Activated CD4-positive, alpha-beta T cell treated with anti-CD3 and anti-CD28 coated beads, Interleukin-2, amount 10 ng/mL, durations not matched to agents 24 days and 14 days (primary cell): Measurements from ENCODE around the gene GFAP. TPM values are rescaled to one million over a fixed set of nuclear protein-coding genes. Genes with fewer than 3 reads are reported as not detected.

Source experiments
- DNase-seq: peaks from one replicate; pipeline ENCODE4 v3.0.0; 2022
- H3K27ac Mint-ChIP-seq: one replicate; pipeline ENCODE4 v1.8.0; 2022; ENCODE audit warnings: mild to moderate bottlenecking, mixed read lengths
- H3K27me3 Mint-ChIP-seq: one replicate; pipeline ENCODE4 v1.8.0; 2022; ENCODE audit warnings: mixed read lengths
- H3K36me3 Mint-ChIP-seq: one replicate; pipeline ENCODE4 v1.8.0; 2022; ENCODE audit warnings: low read depth, mild to moderate bottlenecking, mixed read lengths
- H3K4me1 Mint-ChIP-seq: one replicate; pipeline ENCODE4 v1.8.0; 2021; ENCODE audit warnings: mixed read lengths
- H3K4me3 Mint-ChIP-seq: one replicate; pipeline ENCODE4 v1.8.0; 2022; ENCODE audit warnings: mild to moderate bottlenecking, moderate library complexity, mixed read lengths
- H3K9me3 Mint-ChIP-seq: one replicate; pipeline ENCODE4 v1.8.0; 2021; ENCODE audit warnings: mixed read lengths
- intact Hi-C: fragments of 100-400 bp; cut with micrococcal nuclease; formaldehyde crosslinking; loops from one replicate; pipeline ENCODE4 v1.15.1; 2023
- total RNA-seq: library from RNA; stranded (reverse); gene quantifications from 2 replicates; pipeline ENCODE4 v1.2.3, GENCODE V29; 2022

Gene GFAP
- total RNA-seq, 1 donor from 2014 or later, result not detected

DNA sequence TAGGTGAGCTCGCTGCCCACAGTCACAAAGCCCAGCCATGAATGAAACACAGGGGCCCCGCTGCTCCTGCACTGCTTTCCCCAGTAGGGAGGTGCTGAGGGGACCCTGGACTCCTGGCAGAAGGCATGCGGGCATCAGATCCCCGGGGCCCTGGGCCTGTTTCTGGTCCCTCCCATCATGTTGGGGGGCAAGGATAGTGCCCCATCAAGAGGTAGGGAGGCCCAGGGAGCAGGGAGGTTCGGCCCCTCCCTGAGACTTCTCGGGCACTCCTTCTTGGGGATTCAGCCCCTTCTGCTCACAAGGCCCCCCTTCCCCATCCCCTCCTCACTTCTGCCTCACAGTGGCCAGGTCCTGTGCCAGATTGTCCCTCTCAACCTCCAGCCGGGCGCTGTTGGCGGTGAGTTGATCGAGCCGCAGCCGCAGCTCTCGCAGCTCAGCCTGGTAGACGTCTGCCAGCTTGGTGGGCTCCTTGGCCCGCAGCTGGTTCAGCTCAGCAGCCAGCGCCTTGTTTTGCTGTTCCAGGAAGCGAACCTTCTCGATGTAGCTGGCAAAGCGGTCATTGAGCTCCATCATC lies 515 bp downstream of the GFAP start:
- intact Hi-C loops, result no loop called here

DNA sequence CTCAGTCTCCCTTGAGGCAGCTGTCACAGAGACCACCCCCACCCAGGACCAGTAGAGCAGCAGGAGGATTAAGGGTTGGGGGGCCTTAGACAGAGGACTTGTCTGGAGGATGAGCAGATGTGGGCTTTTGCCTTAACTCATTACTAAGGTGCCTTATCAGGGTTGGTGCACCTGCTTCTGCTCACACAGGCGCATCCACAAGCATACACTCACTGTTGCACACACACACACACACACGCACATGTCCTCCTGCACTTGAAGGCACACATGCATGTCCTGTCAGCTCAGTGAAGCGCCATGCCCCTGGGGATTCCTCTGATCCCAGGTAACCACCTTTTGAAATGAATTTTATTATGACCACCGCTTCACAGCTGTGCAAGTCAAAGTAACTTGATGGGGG lies 1.2 kb downstream of the GFAP start:
- Mint-ChIP-seq H3K36me3 (no peaks in the 10 kb centered on the region), H3K27me3 (peaks cover 33% of the 10 kb centered on the region), H3K4me3 (no peak overlapping the region), H3K27ac (no peak overlapping the region), H3K9me3 (no peaks in the 10 kb centered on the region), H3K4me1 (peaks cover 9% of the 10 kb centered on the region)
- no peak for DNase-seq
- intact Hi-C loops, result no loop called here

More for the DNA sequence above, 515 bp downstream of the GFAP start:
- no peak overlapping the region for H3K4me3 Mint-ChIP-seq
- no peak for DNase-seq
- peaks cover 9% of the 10 kb centered on the region for H3K4me1 Mint-ChIP-seq
- no peaks in the 10 kb centered on the region for H3K36me3 Mint-ChIP-seq
- no peak overlapping the region for H3K27ac Mint-ChIP-seq
- H3K27me3 Mint-ChIP-seq, result peaks cover 36% of the 10 kb centered on the region
- H3K9me3 Mint-ChIP-seq, result no peaks in the 10 kb centered on the region

DNA sequence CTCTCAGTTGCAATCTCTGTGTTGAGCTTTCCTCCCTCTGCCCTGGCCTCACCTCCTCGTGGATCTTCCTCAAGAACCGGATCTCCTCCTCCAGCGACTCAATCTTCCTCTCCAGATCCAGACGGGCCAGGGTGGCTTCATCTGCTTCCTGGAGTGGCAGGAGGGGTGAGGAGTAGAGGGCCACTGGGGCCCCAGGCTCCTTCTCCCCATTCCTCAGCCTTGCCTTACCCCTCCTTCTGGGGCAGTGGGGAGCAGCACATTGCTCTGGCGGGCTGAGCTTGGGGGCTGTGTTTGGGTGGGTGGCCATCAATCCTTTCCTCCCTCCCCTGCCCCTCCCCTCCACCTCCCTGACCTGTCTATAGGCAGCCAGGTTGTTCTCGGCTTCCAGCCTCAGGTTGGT lies 1.6 kb downstream of the GFAP start:
- DNase-seq, result no peak
- Mint-ChIP-seq H3K27me3 (peaks cover 33% of the 10 kb centered on the region), H3K27ac (no peak overlapping the region), H3K9me3 (no peaks in the 10 kb centered on the region), H3K4me1 (peaks cover 9% of the 10 kb centered on the region), H3K4me3 (no peak overlapping the region), H3K36me3 (no peaks in the 10 kb centered on the region)
- intact Hi-C loops, result no loop called here

DNA sequence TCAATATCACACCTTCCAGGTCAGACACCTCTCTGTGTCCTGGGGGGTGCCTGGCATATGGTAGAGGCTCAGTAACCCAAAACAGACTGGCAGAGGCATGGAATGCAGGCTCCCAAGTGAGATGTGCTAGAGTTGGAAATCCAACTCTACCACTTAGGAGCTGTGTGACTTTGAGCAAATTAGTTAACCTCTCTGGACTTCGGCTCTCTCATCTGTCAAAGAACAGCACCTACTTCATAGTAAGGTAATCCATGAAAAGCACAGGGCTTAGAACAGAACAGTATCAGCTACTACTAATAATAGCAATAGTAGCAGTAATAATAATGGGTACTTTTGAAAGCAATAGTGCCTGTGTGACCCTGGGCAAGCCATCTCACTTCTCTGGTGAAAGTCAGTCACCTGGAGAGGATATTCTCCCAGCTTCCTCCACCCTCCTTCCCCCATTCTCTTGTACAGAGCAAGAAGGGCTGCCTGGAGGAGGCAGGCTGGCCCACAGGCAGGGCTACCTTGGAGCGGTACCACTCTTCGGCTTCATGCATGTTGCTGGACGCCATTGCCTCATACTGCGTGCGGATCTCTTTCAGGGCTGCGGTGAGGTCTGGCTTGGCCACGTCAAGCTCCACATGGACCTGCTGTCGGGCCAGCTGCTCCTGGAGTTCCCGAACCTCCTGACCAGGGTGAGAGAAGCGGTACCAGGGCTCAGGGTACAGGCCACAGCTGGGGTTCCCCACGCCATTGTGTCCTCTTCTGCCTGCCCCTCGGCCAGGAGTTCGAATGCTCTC lies 2.3 kb downstream of the GFAP start:
- H3K36me3 Mint-ChIP-seq, result no peaks in the 10 kb centered on the region

DNA sequence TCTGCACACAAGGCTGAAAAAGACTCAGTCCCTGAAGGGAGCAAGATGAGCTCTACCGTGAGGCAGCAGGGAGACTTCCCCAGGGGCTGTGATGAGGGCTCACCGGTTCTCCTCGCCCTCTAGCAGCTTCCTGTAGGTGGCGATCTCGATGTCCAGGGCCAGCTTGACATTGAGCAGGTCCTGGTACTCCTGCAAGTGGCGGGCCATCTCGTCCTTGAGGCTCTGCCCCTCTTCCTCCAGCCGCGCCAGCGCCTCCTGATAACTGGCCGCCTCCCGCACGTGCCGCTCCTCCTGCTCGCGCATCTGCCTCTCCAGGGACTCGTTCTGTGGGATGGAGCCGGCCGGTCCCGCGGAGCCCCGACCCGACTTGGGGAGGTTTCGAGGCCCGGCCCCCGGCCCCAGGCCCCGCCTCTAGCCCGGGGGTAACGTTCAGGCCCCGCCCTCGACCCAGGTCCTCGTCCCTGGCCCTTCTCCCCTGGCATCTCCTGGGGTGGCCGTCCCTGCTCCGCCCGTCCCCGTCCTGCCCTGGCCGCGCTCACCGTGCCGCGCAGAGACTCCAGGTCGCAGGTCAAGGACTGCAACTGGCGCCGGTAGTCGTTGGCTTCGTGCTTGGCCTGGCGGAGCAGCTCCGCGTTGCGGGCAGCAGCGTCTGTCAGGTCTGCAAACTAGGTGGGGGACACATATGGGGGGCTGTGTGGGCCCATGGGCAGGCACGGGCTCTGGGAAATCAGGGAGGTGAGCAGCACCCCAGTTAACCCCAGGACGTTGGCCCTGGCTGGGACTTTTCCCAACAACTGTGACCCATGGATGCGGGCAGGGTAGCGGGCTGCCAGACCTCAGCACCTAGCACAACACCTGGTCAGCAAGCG lies 3.9 kb downstream of the GFAP start:
- peak; percentile 86 for DNase-seq
- intact Hi-C loops, result no loop called here
- peak overlapping the region; percentile 72 for H3K4me3 Mint-ChIP-seq

More for the DNA sequence above, 2.3 kb downstream of the GFAP start:
- peaks cover 28% of the 10 kb centered on the region for H3K27me3 Mint-ChIP-seq
- H3K27ac Mint-ChIP-seq, result no peak overlapping the region
- peak overlapping the region; percentile 45 for H3K4me3 Mint-ChIP-seq
- peaks cover 9% of the 10 kb centered on the region for H3K4me1 Mint-ChIP-seq
- no peak for DNase-seq
- intact Hi-C loops, result no loop called here
- H3K9me3 Mint-ChIP-seq, result no peaks in the 10 kb centered on the region

DNA sequence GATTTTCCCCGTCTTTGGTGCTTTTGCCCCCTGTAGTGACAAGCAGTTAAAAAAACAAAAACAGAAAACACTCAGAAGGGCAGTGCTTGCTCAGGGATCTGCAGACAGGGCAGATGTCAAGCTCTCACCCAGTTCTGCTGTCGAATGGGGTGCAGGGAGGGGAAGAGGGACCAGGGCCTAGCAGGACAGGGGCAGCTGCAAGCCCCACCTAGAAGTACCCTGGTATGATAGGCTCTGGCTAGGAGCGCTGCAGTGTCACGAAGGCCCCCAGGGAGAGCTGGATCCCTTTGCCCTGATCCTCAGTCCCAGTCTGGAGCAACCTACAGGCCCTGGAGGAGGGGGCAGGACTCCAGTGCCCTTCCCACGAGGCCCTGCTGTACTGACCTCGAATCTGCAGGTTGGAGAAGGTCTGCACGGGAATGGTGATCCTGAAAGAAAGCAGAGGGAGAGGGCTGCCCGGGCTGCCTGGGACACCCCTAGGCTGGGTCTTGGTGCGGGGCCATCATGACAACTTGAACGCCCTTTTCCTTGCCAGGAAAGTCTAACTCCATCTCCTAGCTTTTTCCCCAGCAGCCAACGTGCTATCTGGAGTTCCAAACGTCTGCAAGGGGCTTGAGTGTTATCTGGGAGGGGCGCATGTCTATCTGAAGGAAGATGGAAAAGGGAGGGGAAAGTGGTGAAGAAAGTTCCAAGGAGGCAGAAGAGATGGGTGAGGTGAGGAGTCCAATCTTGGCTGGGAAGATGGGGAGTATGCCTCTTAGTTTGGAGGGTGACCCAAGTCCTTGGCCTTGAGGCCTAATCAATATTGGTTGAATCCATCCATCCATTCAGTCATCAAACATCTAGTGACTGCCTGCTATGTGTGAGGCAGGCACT lies 4.8 kb downstream of the GFAP start:
- no peak overlapping the region for H3K27ac Mint-ChIP-seq
- intact Hi-C loops, result no loop called here

More for the DNA sequence above, 3.9 kb downstream of the GFAP start:
- H3K27me3 Mint-ChIP-seq, result peaks cover 28% of the 10 kb centered on the region
- H3K4me1 Mint-ChIP-seq, result peaks cover 9% of the 10 kb centered on the region
- H3K27ac Mint-ChIP-seq, result no peak overlapping the region
- H3K9me3 Mint-ChIP-seq, result no peaks in the 10 kb centered on the region
- no peaks in the 10 kb centered on the region for H3K36me3 Mint-ChIP-seq

DNA sequence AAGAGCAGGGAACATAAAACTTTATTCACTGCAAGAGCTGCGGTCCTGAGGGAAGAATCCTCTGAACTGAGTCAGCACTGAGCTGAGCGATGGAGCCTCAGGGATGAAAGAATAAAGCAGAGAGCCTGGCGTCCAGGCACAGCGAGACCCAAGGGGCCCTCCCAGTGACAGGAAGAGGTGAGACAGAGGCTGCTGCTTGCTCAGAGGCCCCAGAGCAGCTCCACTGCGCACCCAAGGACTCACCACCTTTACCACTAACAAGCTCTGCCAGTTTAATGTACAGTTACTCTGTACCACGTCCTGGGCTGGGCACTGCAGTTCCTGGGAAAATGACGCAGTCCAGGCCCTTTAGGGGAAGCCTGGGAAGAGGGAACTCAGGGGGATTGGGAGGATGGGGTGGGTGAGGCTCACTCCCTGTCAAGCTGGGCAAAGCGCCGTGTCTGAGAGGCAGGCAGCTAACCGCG lies 5.6 kb downstream of the GFAP start:
- no peak overlapping the region for H3K27ac Mint-ChIP-seq
- intact Hi-C loops, result no loop called here

More for the DNA sequence above, 4.8 kb downstream of the GFAP start:
- Mint-ChIP-seq H3K36me3 (no peaks in the 10 kb centered on the region), H3K27me3 (peaks cover 28% of the 10 kb centered on the region), H3K9me3 (no peaks in the 10 kb centered on the region), H3K4me3 (peak overlapping the region; percentile 72), H3K4me1 (peaks cover 9% of the 10 kb centered on the region)
- DNase-seq, result no peak

DNA sequence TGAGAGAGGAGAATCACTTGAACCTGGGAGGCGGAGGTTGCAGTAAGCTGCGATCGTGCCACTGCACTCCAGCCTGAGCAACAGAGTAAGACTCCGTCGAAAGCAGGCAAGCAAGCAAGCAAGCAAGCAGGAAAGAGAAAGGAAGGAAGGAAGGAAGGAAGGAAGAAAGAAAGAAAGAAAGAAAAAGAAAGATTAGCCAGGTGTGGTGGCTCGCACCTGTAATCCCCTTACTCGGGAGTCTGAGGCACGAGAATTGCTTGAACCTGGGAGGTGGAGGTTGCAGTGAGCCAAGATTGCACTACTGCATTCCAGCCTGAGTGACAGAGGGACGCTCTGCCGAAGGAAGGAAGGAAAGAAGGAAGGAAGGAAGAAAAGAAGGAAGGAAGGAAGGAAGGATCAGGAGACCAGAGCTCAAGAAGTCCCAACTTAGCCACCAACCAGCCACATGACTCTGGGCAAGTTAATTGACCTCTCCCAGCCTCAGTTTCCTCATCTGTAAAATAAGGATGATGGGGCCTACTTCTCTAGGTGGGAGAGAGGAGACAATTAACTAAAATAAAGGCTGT lies 6.5 kb downstream of the GFAP start:
- intact Hi-C loops, result no loop called here
- Mint-ChIP-seq H3K9me3 (no peaks in the 10 kb centered on the region), H3K36me3 (no peaks in the 10 kb centered on the region), H3K27ac (no peak overlapping the region), H3K27me3 (peaks cover 24% of the 10 kb centered on the region), H3K4me1 (peaks cover 9% of the 10 kb centered on the region), H3K4me3 (no peak overlapping the region)
- DNase-seq, result no peak

More for the DNA sequence above, 5.6 kb downstream of the GFAP start:
- Mint-ChIP-seq H3K36me3 (no peaks in the 10 kb centered on the region), H3K4me1 (peaks cover 9% of the 10 kb centered on the region), H3K27me3 (peaks cover 28% of the 10 kb centered on the region), H3K4me3 (no peak overlapping the region), H3K9me3 (no peaks in the 10 kb centered on the region)
- DNase-seq, result no peak

DNA sequence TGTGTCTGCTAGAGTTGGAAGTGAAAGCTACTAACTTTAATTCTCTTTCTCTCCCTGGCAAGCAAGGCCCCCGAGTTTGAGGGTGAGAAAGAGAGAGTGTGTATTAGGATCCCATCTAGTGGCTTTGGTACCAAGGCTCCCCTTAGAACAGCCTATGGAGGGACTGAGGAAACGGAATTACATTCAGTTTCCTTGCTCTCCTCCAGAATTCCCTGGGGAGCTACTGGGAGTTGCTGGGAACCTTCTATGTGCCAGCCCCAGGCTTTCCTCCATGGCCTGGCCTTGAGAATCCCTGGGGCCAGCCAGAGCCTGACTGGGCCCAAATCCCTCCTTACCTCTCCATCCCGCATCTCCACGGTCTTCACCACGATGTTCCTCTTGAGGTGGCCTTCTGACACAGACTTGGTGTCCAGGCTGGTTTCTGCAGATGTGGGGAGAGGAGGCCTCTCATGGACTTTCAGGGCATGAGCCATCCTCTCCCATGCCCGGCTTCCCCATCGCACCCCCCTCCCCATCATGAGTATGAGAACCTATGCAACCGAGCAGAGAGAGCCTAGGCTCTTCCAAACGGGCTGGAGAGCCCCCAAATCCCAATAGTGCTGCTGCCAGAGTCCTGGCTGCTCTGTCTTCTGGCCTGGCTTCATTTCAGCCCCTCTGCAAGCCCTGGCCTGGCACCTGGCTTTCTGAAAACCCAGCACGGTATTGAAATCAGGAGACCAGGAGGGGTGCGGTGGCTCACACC lies 7.4 kb downstream of the GFAP start:
- DNase-seq, result no peak
- peaks cover 19% of the 10 kb centered on the region for H3K27me3 Mint-ChIP-seq
- H3K4me3 Mint-ChIP-seq, result no peak overlapping the region
- H3K4me1 Mint-ChIP-seq, result peaks cover 6% of the 10 kb centered on the region
- no peak overlapping the region for H3K27ac Mint-ChIP-seq
- H3K9me3 Mint-ChIP-seq, result no peaks in the 10 kb centered on the region
- intact Hi-C loops, result no loop called here
- H3K36me3 Mint-ChIP-seq, result no peaks in the 10 kb centered on the region

DNA sequence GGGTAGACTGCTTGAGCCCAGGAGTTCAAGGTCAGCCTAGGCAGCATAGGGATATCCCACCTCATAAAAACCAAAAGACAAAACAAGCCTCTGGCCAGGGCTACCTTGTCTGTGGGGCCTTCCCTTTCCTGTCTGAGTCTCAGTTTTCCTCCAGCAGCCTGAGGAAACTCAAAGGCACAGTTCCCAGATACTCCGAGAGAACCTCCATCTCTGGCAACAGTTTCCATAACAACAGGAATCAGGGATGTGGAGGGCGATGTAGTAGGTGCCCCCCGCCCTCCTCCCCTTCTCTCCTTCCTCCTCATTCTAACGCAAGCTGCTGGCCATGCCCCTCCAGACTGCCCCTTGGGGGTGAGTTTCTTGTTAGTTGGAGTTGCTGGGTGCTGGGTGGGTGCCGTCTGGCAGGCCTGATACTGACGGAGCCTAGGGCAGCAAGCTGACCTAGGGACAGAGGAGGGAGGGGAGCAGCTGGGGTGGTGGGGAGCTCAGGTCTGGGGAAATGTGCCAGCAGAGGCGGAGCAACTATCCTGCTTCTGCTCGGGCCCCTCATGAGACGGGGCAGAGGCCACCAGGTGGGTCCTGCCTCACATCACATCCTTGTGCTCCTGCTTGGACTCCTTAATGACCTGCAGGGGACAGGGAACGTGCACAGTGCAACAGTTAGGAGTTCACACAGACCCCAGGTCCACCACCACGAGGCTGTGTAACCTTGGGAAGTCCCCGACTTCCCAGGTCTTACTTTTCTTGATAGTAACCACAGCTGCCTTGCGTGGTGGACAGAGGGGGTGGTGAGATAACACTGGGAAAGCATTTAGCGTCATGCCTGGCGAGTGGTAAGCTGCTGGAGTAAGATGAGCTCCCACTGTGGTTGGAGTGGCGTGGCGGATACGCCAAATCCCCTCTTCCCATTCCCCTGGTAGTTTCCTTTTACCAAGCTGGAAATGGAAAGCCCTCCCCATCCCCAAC lies 8.3 kb downstream of the GFAP start:
- H3K27ac Mint-ChIP-seq, result no peak overlapping the region

DNA sequence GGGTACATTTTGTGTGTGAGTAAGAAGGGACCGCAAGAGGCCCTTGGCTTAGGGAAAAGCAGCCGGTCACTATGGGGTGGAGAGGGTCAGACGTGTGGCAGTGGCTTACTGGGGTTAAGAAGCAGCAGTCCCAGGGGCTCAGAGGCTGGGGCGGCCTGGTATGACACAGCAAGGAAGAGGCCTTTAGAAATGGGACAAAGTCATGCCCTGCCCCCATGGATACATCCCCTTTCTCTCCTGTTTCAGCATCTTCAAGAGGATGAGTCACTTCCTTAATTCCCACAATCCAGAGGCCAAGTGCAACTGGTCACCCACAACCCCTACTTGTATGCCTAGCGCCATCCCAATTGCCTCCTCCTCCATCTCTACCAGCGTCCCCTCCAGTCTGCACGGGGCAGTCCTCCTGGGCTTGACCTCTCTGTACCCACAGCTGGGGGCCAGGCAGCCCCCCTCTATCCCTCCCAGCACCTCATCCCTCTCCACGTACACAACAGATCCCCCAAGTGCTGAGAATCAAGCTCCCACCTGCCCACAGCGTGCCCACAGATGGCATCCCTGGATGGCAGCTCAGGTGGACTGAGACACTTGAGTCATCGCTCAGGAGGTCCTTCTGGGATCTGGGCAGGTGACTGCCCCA lies 9.2 kb downstream of the GFAP start:
- H3K36me3 Mint-ChIP-seq, result no peaks in the 10 kb centered on the region
- intact Hi-C loops, result no loop called here
- peaks cover 15% of the 10 kb centered on the region for H3K27me3 Mint-ChIP-seq
- no peak overlapping the region for H3K27ac Mint-ChIP-seq
- peaks cover 4% of the 10 kb centered on the region for H3K4me1 Mint-ChIP-seq
- no peak overlapping the region for H3K4me3 Mint-ChIP-seq
- no peaks in the 10 kb centered on the region for H3K9me3 Mint-ChIP-seq
- DNase-seq, result peak; percentile 53

More for the DNA sequence above, 8.3 kb downstream of the GFAP start:
- H3K36me3 Mint-ChIP-seq, result no peaks in the 10 kb centered on the region
- no peak overlapping the region for H3K4me3 Mint-ChIP-seq
- intact Hi-C loops, result no loop called here
- H3K9me3 Mint-ChIP-seq, result no peaks in the 10 kb centered on the region
- no peak for DNase-seq
- H3K4me1 Mint-ChIP-seq, result peaks cover 6% of the 10 kb centered on the region
- H3K27me3 Mint-ChIP-seq, result peaks cover 15% of the 10 kb centered on the region
